Lower lobe of right lung (tissue), 2 donors: Measurements from ENCODE around the gene WBP2. TPM values are rescaled to one million over a fixed set of nuclear protein-coding genes. Genes with fewer than 3 reads are reported as not detected.

ENCODE experiments used
- ATAC-seq, 2 donors: fragments of 200-7000 bp; cut with Tn5 transposase; one replicate each; pipeline ENCODE4 v1.9.1; 2020 to 2022; ENCODE audit warnings: mild to moderate bottlenecking in 2 of 2, moderate library complexity in 2 of 2
- DNase-seq: peaks from one replicate; pipeline ENCODE4 v3.0.0-alpha.2; 2020
- H3K27ac ChIP-seq: fragments of 200-600 bp; one replicate; pipeline ENCODE4 v1.8.0; 2022
- H3K27me3 ChIP-seq: fragments of 200-600 bp; one replicate; pipeline ENCODE4 v1.8.0; 2022; ENCODE audit warnings: low read depth
- H3K36me3 ChIP-seq: fragments of 200-600 bp; one replicate; pipeline ENCODE4 v1.8.0; 2022; ENCODE audit warnings: mild to moderate bottlenecking
- H3K4me1 ChIP-seq: fragments of 200-600 bp; one replicate; pipeline ENCODE4 v1.8.0; 2022
- H3K4me3 ChIP-seq: fragments of 200-600 bp; one replicate; pipeline ENCODE4 v1.8.0; 2022; ENCODE audit warnings: mild to moderate bottlenecking
- H3K9me3 ChIP-seq: fragments of 200-600 bp; one replicate; pipeline ENCODE4 v1.8.0; 2022
- CTCF ChIP-seq: fragments of 200-600 bp; IDR thresholded peaks from one replicate; pipeline ENCODE4 v1.8.0; 2022; ENCODE audit warnings: antibody characterized with exemption, mild to moderate bottlenecking
- intact Hi-C: fragments of 100-400 bp; cut with DNase I; formaldehyde crosslinking; loops from one replicate; pipeline ENCODE4 v1.11.0; 2022
- total RNA-seq: library from RNA; stranded (reverse); fragmentation: NEBNext Ultra II Directional; extraction: Animal tissue kit (Norgen Biotek cat#: 25700); gene quantifications from one replicate; pipeline ENCODE4 v1.2.1, GENCODE V29; 2021
- donor health status: DM: no; HTN: yes; CAD: no; lungs with severe emphysema.

WBP2 gene
- total RNA-seq, 1 donor from 2014 or later, result 145 TPM

DNA sequence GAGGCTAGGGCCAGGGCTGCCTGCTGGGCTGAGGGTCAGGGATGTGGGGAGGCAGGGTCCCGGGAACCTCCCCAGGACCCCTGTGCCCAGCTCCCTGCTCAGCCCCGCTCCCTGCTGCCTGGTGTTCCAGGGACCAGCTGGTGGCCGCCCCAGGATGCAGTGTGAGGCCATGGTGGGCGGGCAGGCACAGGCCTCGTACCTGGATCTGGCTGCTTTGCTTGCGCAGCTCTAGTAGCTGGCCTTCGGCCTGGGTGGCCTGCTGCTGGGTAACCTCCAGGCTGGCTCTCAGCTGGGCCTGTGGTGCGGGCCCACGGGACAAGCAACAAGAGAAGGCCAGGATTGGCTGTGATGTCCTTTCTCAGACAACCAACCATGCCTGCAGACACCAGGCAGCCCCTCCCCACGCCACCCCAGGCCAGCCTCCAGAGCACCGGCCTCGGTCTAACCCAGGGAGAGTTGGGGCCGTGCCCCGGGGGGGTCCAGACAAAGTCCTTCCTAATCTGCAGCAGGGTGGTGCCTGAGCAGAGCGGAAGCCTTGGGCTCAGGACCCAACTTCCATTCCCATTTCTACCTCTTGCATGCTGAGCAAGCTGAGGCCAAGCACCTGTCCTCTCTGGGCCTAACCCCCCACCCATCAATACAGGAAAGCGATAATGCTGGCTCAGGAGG, 37.6 kb upstream of the WBP2 start:
- H3K4me1 ChIP-seq, result peaks cover 29% of the 10 kb centered on the region
- H3K9me3 ChIP-seq, result no peaks in the 10 kb centered on the region
- DNase-seq, result no peak
- intact Hi-C loops, result no loop called here
- H3K27ac ChIP-seq, result no peak overlapping the region
- no peak for ATAC-seq
- H3K4me3 ChIP-seq, result no peak overlapping the region
- H3K27me3 ChIP-seq, result no peaks in the 10 kb centered on the region
- peaks cover 36% of the 10 kb centered on the region for H3K36me3 ChIP-seq
- no peak for TF ChIP-seq CTCF

DNA sequence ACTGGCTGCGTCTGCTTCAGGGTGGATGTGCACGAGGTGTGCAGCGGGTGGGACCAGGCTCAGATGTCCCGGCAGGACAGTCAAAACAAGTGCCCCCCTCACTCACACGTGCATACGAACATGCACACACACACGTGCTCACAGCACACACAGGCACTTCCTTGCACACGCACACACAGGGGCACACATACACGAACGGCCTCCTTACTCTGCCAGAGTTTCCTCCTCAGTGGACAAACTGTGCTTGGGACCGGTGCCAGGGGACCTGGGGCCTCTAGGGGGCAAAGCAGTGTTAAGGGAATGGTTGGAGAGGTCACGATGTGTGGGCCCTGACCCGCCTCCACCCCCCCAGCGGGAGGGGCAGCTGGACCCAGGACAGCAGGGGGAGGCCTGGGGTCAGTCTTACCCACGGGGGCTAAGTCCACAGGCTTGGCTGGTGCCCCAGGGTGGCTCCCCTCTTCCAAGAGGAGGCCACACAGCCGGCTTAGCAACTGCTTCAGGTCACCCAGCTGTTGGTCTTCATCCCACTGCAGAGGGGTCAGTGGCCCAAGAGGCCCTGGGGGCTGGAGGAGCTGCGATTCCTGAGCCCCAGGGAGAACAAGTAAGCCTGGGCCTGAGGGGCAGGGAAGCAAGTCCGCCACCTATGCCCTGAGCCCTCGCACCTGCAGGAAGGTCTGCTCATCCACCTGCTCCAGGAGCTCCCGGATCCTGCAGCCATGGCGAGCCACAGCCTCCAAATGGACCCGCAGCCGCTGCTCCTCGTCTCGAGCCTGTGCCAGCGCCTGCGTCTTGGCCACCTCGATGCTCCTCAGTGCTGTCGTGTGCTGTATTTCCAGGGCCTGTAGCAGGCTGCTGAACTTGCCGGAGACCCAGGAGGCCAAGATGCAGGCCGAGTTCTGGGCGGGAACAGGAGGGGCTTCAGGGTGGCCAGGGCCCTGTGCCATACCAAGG, 36.7 kb upstream of the WBP2 start:
- Histone ChIP-seq H3K9me3 (no peaks in the 10 kb centered on the region), H3K4me1 (peaks cover 21% of the 10 kb centered on the region), H3K4me3 (no peak overlapping the region), H3K27ac (no peak overlapping the region), H3K36me3 (peaks cover 35% of the 10 kb centered on the region), H3K27me3 (no peaks in the 10 kb centered on the region)
- intact Hi-C loops, result no loop called here
- TF ChIP-seq CTCF, result no peak
- ATAC-seq (no peak), DNase-seq (no peak)

DNA sequence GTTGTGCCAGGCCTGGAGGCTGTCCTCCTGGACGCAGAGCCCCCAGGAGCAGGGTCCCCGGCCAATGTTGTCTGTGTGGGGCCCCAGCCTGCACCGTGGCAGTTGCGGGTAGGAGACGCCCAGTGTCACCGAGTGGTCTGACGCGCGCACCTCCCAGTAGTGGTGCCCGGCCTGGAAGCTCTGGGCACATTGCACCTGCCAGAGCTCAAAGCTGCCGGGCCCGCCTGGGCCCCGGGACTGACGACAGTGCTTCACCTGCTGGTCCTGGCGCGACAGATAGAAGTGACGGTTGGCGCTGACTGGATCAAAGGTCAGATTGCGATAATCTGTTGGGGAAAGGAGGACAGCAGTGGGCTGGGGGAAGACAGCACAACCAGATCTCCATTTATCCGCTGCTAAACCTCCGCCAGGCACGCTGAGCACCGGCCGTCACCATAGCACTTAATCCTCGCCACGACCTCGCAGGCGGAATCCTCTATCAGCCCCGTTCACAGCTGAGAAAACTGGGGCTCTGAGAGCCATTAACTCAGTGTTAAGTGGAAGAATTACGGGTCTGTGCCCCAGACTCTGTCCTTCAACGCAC, 36.0 kb upstream of the WBP2 start:
- peaks cover 35% of the 10 kb centered on the region for H3K36me3 ChIP-seq
- peaks cover 21% of the 10 kb centered on the region for H3K4me1 ChIP-seq
- H3K9me3 ChIP-seq, result no peaks in the 10 kb centered on the region
- H3K27ac ChIP-seq, result no peak overlapping the region
- no peak overlapping the region for H3K4me3 ChIP-seq
- intact Hi-C loops, result no loop called here
- ATAC-seq (no peak), DNase-seq (no peak)
- TF ChIP-seq CTCF, result no peak
- H3K27me3 ChIP-seq, result no peaks in the 10 kb centered on the region

- H3K9me3 ChIP-seq, result no peaks in the 10 kb centered on the region
- H3K36me3 ChIP-seq, result peaks cover 35% of the 10 kb centered on the region
- no peak for ATAC-seq
Measured at GRCh38 chr17:75889454-75889853, 34.3 kb upstream of the WBP2 start.

More at GRCh38 chr17:75889454-75889853, 34.3 kb upstream of the WBP2 start:
- Histone ChIP-seq H3K4me1 (peaks cover 13% of the 10 kb centered on the region), H3K27me3 (no peaks in the 10 kb centered on the region), H3K4me3 (no peak overlapping the region), H3K27ac (no peak overlapping the region)
- TF ChIP-seq CTCF, result no peak
- intact Hi-C loops, result no loop called here
- no peak for DNase-seq
